Muscle layer of duodenum (tissue), 2 donors: Measurements from ENCODE around the gene GBF1.

ENCODE experiments used
- H3K27ac ChIP-seq: one replicate; pipeline ENCODE4 v1.7.0; 2013; ENCODE audit warnings: mild to moderate bottlenecking, low read length
- H3K27me3 ChIP-seq: one replicate; pipeline ENCODE4 v1.7.0; 2013; ENCODE audit warnings: low read depth, mild to moderate bottlenecking, control low read depth, low read length
- H3K36me3 ChIP-seq, 2 donors: one replicate each; pipeline ENCODE4 v1.7.0; 2013; ENCODE audit warnings: low read length in 2 of 2, control low read depth in 1 of 2, mild to moderate bottlenecking in 1 of 2; ENCODE audit not compliant: insufficient read depth in 2 of 2, control insufficient read depth in 1 of 2
- H3K4me1 ChIP-seq, 2 donors: one replicate each; pipeline ENCODE4 v1.7.0; 2013; ENCODE audit warnings: low read length in 2 of 2, mild to moderate bottlenecking in 2 of 2, control low read depth in 1 of 2, moderate library complexity in 1 of 2; ENCODE audit not compliant: insufficient read depth in 2 of 2, control insufficient read depth in 1 of 2
- H3K4me3 ChIP-seq, 2 donors: one replicate each; pipeline ENCODE4 v1.7.0; 2013; ENCODE audit warnings: low read length in 2 of 2, low read depth in 1 of 2, mild to moderate bottlenecking in 1 of 2
- H3K9me3 ChIP-seq, 2 donors: one replicate each; pipeline ENCODE4 v1.7.0; 2013; ENCODE audit warnings: low read length in 2 of 2, control low read depth in 1 of 2, mild to moderate bottlenecking in 1 of 2; ENCODE audit not compliant: control insufficient read depth in 1 of 2
- donor health status: healthy.

GBF1 gene

DNA sequence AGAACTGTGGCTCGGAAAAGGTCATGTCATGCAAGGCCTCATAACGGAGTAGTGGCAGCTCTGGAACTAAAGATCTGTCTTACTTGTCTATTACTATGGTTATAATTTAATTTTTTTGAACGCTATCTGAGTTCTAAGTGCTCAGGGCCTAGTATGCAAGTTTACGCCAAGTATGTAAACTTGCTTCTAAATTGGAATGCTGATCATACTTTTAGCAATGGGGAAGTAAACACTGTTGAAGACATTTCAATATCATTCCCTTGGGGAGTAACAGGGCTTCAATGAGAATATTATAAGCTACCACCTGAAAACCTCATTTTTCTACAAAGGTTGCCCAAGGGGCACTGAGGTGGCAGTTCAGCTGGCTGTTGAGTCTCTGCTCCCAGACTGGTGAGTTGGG lies 80.7 kb downstream of the GBF1 start:
- no peak overlapping the region for H3K4me3 ChIP-seq
- H3K27ac ChIP-seq, result no peak overlapping the region
- H3K36me3 ChIP-seq, result no peaks in the 10 kb centered on the region
- peaks cover 6 to 25% of the 10 kb centered on the region in 2 donors for H3K4me1 ChIP-seq
- no peaks in the 10 kb centered on the region for H3K9me3 ChIP-seq
- H3K27me3 ChIP-seq, result no peaks in the 10 kb centered on the region

DNA sequence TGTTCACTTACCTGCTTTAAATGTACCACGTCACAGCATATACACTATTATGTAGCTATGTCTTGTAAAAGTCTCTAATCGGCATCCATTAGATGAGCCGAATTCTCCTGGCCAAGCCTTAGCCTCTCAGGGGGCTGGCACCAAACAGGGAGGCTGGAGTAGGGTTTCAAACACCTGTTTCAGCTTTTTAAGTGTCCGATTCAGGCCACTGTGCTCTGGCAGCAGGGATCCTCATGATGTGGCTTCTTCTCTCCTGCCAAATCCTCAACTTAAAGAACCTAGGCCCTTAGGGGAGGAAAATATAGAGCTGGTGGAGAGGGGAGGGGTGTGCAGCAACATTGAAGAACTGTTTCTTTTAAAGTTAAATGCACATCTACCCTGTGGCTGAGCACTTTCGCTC lies 81.7 kb downstream of the GBF1 start:
- no peaks in the 10 kb centered on the region for H3K27me3 ChIP-seq
- no peaks in the 10 kb centered on the region for H3K36me3 ChIP-seq
- H3K4me3 ChIP-seq, result no peak overlapping the region
- no peak overlapping the region for H3K27ac ChIP-seq
- no peaks in the 10 kb centered on the region for H3K9me3 ChIP-seq
- peaks cover 6 to 25% of the 10 kb centered on the region in 2 donors for H3K4me1 ChIP-seq

GRCh38 chr10:102327641-102328040 lies 82.3 kb downstream of the GBF1 start:
- Histone ChIP-seq H3K4me3 (no peak overlapping the region), H3K9me3 (no peaks in the 10 kb centered on the region), H3K4me1 (peaks cover 6 to 25% of the 10 kb centered on the region in 2 donors), H3K27me3 (no peaks in the 10 kb centered on the region), H3K27ac (no peak overlapping the region), H3K36me3 (no peaks in the 10 kb centered on the region)

GRCh38 chr10:102332772-102333171 lies 87.4 kb downstream of the GBF1 start:
- Histone ChIP-seq H3K4me3 (no peak overlapping the region), H3K36me3 (peaks cover 0 to 3% of the 10 kb centered on the region in 2 donors), H3K9me3 (no peaks in the 10 kb centered on the region), H3K27ac (no peak overlapping the region), H3K4me1 (peaks cover 3 to 4% of the 10 kb centered on the region in 2 donors), H3K27me3 (no peaks in the 10 kb centered on the region)

DNA sequence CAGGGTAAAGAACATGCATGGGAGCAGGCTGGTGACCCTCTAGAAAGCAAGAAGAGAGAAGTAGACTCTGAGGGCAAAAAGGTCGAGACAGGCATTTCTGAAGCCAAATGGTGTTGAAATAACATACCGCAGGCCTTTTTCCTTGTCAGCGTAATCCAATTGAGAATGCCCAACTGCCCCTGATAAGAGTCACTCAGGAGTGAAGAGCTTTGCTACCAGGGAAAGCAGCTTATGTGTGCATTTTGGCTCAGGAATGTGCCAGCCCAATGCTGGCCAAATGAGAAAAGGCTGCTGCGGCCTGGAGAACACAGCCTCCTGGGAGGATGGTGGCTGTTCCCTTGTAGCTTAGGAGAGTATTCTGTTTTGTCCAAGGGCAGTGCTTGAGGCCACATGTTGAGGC lies 88.8 kb downstream of the GBF1 start:
- H3K4me1 ChIP-seq, result peaks cover 0 to 3% of the 10 kb centered on the region in 2 donors
- peaks cover 0 to 3% of the 10 kb centered on the region in 2 donors for H3K36me3 ChIP-seq
- H3K27ac ChIP-seq, result no peak overlapping the region
- H3K9me3 ChIP-seq, result no peaks in the 10 kb centered on the region
- no peaks in the 10 kb centered on the region for H3K27me3 ChIP-seq
- no peak overlapping the region for H3K4me3 ChIP-seq

- Histone ChIP-seq H3K4me1 (peaks cover 0 to 3% of the 10 kb centered on the region in 2 donors), H3K4me3 (no peak overlapping the region), H3K27me3 (no peaks in the 10 kb centered on the region), H3K27ac (no peak overlapping the region), H3K9me3 (no peaks in the 10 kb centered on the region), H3K36me3 (peaks cover 0 to 3% of the 10 kb centered on the region in 2 donors)
These were observed 89.9 kb downstream of the GBF1 start for GRCh38 chr10:102335184-102335583.

GRCh38 chr10:102341038-102341688 lies 95.8 kb downstream of the GBF1 start:
- Histone ChIP-seq H3K4me3 (no peak overlapping the region), H3K4me1 (no peaks in the 10 kb centered on the region), H3K27me3 (no peaks in the 10 kb centered on the region), H3K27ac (no peak overlapping the region), H3K9me3 (no peaks in the 10 kb centered on the region), H3K36me3 (peaks cover 5 to 10% of the 10 kb centered on the region in 2 donors)

GRCh38 chr10:102342458-102342857 lies 97.1 kb downstream of the GBF1 start:
- Histone ChIP-seq H3K36me3 (peaks cover 5 to 16% of the 10 kb centered on the region in 2 donors), H3K27me3 (no peaks in the 10 kb centered on the region), H3K27ac (no peak overlapping the region), H3K9me3 (no peaks in the 10 kb centered on the region), H3K4me3 (no peak overlapping the region), H3K4me1 (no peaks in the 10 kb centered on the region)

DNA sequence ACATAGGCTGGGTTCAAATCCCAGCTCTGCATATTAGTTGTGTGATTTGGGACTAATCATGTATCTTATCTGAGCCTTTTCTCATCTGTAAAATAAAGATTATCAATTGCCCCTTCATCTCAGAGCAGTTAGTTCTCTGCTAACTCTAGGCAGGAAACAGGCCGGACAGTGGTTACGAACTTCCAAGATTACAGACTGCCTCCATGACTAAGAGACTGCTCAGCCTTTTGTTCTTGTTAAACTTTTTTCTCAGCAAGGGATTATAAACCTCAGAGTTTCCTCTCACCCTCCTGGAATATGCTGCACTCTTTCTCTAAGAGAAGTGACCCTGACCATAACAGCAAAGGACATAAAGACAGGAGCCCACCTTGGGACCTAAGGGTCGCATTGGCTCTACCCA lies 97.6 kb downstream of the GBF1 start:
- Histone ChIP-seq H3K4me3 (no peak overlapping the region), H3K9me3 (no peaks in the 10 kb centered on the region), H3K36me3 (peaks cover 5 to 16% of the 10 kb centered on the region in 2 donors), H3K27me3 (no peaks in the 10 kb centered on the region), H3K4me1 (no peaks in the 10 kb centered on the region), H3K27ac (no peak overlapping the region)

DNA sequence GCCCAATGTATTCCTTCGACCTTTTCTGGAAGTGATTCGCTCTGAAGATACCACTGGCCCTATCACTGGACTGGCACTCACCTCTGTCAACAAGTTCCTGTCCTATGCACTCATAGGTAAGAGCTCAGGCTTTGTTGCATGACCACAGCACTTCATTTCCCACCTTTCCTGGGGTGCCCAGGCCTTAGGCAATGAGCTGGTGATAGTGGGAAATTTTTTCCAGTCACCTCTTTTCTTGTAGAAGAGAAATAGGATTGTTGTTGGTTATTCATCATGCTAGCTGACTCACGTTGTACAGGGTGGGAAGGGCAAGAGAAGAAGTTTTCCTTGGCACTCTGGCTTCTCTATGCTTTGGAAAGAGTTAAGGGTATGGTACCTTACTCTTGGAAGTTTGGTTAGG lies 98.7 kb downstream of the GBF1 start:
- Histone ChIP-seq H3K4me3 (no peak overlapping the region), H3K27ac (no peak overlapping the region), H3K36me3 (peaks cover 5 to 16% of the 10 kb centered on the region in 2 donors), H3K9me3 (no peaks in the 10 kb centered on the region), H3K4me1 (no peaks in the 10 kb centered on the region), H3K27me3 (no peaks in the 10 kb centered on the region)

DNA sequence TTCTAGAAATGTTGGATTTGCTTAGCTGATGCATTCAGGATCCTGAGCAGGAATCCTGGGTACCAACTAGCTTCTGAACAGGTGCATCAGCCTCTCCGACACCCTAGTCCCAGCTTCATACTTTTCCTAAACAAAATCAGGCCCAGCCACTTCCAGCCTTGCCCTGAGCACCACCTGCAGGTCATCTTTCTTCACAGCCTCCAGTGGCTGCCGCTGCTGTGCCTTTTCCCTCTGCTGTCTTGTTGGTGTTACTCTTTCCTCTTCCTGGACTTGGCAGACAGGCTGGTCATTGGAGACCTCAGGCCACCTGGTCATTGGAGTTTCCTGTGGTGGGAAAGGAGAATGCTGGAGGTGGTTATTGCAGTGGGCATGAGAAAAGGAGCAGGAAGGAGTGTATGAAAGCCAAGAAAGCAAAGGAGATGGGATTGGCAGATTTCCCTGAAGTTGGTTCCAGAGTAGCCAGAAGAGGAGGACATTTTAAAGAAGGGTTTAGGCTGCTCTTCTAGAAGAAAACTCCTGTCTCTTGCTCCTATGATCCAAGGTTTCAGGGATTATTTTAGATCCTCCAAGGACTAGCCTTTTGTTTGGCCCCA lies 102.0 kb downstream of the GBF1 start:
- H3K4me3 ChIP-seq, result no peak overlapping the region
- H3K27ac ChIP-seq, result no peak overlapping the region
- H3K9me3 ChIP-seq, result no peaks in the 10 kb centered on the region
- H3K4me1 ChIP-seq, result no peaks in the 10 kb centered on the region
- H3K27me3 ChIP-seq, result no peaks in the 10 kb centered on the region
- H3K36me3 ChIP-seq, result peaks cover 13 to 28% of the 10 kb centered on the region in 2 donors
